GM21576 (cell line): ENCODE results near the gene TMEM220.
"Not testable (repeated sequence)": the region's sequence is repeated elsewhere in the genome, so short reads cannot be mapped to it uniquely, and the experiment has no call there.

Source experiments
- ATAC-seq: cut with Tn5 transposase; IDR thresholded peaks from one replicate; pipeline ENCODE4 v1.9.1; 2021; ENCODE audit warnings: mild to moderate bottlenecking, moderate library complexity; ENCODE audit not compliant: unreplicated experiment

Gene TMEM220

DNA sequence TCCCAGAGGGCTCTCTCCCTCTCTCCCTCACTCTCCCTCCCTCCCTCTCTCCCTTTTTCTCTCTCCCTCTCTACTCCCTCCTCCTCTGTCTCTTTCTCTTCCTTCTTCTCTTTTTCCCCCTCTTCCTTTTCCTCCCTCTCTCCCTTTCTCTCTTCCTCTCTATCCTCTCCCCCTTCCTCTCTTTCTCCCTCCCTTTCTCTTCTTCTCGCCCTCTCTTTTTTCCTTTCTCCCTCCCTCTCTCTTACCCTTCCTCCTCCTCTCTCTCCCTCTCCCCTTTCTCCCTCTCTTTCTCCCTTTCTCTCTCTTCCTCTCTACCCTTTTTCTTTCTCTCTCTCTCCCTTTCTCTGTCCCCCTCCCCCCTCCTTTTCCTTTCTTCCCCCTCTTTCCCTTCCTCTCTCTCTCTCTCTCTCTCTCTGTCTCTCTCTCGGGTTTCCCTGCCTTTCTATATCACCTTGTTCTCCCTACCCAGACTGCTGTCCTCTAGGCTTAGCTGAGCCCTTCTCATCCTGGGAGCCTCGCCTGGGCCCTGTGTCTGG is 25.8 kb upstream of the TMEM220 start:
- ATAC-seq: no peak

DNA sequence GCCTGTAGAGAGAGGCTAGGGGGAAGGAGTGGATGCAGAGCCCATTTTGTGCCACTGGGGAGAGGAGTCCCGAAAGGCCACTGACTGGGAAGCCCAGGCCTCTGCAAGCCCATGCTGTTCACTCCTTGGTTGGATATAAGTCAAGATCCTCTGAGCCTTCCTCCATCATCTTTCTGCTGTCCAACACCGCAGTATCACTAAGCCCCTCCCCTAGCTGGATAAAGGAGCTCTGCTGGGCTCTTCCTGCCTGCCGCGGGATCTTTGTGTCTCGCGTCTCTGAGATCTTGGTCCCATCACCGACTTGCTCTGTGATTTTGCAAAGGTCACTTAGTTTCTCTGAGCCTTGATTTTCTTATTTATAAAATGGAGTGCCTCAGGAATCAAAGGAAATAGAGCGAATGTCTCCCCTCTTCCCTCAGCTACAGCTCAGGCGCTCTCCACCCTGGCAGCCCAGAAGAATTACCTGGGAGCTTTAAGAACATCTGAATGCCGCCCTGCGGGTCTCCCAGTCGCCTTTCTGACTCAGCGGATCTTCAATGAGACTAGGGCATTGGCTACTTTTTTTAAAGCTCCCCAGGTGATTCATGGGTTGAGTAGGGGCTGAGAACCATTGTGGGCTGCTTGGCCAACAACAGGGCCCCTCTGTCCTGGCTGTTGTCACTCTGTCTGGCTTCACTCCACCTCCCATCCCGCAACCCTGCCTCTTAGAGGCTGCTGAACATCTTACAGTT is 25.2 kb upstream of the TMEM220 start:
- no peak for ATAC-seq

DNA sequence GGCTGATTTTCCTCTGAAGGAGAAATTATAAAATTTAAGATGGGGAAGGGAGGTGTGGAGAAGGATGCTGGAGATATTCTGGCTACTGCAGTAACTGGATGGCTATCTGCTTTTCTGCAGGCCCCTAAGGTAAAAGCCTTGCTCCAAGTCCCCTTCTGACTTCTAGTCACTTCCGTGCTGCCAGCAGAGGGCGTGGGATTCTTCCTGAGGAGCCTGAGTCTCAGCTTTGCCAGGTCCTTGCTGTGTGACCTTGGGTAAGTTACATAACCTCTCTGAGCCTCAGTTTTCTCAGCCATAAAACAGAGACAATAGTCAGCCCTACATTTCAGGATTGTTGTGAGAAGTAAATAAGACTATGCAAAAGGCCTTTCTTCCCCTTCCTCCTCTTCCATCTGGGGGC is 24.3 kb upstream of the TMEM220 start:
- no peak for ATAC-seq

DNA sequence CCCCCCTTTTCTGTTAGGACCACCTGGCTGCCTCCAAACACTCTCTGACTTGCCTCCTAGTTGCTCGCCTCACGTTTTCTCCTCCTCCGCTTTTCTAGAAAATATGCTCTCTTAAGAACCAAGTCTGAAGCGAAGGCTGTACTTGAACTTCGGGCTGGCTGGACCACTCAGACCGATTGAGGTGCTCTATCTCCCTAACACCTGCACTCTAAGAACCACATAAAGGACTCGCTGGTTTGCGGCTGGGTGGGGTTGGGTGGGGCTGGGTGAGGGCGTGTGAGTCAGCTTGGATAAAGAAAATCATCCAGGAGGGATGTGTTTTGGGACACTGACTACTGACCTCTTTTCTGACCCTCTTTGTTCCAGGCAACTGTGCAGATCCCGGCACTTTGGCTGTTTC is 22.9 kb upstream of the TMEM220 start:
- ATAC-seq: no peak

DNA sequence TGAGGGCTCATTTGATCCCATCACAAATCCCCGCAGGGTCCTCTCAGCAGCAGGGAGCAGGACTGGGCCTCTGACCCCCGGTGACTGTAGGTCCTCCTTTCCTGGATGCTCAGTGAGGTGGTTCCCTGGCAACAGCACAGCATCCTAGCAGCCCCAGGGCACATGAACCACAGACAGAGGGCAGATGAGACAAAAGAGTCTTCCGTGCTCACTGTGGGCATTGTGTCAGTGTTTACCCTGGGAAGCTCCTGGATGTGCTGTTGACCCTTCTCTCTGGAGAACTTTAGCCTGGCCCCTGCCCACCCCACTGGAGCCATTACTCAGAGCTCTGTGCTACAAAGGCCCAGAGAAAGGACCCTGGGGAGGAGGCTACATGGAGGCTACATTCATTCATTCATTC is 21.7 kb upstream of the TMEM220 start:
- no peak for ATAC-seq

DNA sequence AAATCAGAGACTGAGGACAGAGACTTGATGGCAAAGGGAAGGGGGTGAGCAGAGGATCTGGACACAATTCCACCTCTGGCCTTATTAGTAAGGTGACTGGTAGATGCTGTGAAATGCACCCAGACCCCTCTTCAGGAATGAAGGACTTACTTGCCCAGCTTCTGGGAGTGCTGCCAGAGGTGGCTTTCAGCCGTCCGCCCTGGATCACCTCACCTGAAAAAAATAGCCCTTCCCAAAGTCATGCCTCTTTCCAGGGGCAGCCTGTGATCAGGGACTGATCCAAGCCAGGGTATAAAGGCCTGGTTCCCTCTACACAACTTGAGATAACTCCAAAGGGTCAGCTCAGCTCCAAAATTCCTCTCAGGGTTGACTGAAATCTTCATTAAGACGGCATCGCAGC is 20.4 kb upstream of the TMEM220 start:
- ATAC-seq: no peak

DNA sequence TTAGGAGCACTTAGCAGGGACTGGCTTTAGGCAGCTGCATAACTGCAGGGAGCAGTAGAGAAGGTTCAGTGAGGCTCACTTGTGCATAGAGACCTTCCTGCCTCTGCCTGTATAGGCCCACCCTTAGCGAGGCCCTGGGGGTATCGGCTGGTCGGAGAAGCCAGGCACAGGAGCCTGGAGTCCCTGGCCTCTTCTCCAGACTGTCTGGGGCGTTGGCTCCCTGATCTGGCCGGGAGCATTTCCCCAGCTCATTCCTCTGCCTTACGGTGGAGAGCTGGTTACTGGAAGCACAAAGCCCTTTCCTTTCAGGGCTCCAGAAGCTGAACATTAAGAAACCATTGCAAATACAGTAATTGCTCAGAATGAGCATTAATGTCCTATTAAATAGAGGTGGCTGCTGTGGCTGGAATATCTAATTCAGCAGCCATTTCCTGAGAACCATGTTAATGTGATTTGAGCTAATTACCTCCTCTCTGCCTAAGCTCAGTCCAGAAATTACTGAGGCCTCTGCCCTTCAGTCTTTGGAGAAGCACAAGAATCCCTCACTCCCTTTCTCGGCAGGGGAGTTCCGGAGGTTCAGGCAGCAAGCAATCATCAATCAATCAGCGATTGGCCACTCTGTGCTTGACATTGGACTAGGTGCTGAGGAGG is 18.8 kb upstream of the TMEM220 start:
- no peak for ATAC-seq

DNA sequence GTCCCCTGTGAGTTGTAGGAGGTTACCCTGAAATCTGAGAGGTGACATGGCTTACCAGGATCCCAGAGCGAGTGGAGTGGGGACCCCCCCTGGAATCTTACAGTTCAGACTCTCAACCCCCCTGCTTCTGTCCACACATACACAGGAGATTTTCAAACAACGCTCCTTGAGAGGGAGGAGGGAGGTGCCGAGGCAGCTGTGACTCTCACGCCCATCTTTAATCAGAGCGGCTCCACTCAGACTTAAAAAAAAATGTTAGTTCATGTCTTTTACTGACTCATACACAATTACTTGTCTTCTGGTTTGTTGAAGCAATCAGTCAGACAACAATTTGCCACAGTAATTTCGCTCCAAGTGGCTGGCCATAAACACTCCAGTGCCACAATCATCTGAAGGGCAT is 15.4 kb upstream of the TMEM220 start:
- ATAC-seq: no peak

DNA sequence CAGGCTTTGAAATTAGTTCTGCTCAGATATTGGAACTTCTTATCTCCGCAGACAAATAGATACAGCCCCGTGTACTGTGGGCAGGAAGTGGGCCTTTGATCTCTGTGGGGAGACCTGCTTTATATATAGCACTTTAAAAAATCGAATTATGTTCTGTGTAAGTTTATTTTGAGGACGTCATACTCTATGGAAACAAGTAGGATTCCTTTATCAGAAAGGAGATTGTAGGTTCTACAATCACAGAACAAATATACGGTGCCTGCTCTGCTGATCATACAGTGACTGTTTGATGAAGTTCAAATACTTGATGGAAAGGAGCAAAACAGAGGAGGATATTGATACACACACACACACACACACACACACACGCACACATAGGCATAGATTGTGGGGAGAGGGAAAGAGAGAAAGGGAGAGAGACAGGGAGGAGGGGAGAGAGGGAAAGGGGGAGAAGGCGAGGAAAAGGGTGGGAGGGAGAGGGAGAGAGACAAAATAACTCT is 14.7 kb upstream of the TMEM220 start:
- ATAC-seq: no peak

DNA sequence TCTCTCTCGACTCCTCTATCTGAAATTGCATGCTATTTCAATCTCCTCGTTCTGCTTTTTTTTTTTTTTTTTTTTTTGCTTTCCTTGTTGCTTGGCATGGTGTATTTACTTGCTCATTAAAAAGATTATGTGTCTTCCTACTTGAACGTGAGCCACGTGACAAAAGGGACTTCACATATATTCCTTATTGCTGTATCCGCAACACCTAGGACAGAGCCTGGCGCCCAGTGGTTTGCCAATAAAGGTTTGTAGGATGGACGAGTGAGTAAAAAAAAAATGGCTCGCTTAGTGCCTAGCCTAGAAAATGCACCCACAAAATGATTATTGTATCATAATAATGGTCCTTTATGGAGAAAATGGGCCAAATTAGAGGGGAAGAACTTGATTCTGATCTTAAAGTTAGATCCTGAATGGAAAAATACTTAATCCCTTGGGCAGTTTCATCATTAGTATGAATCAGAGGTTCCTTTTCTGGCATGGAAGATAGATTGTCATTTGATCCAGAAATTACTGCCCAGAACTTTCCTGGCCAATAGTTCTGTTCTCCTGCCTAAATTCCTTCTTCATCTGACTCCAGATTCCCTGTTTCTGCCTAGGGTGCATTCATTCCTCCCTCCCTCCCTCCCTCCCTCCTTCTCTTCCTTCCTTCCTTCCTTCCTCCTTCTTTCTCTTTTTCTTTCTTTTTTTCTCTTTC is 13.6 kb upstream of the TMEM220 start:
- ATAC-seq: no peak

DNA sequence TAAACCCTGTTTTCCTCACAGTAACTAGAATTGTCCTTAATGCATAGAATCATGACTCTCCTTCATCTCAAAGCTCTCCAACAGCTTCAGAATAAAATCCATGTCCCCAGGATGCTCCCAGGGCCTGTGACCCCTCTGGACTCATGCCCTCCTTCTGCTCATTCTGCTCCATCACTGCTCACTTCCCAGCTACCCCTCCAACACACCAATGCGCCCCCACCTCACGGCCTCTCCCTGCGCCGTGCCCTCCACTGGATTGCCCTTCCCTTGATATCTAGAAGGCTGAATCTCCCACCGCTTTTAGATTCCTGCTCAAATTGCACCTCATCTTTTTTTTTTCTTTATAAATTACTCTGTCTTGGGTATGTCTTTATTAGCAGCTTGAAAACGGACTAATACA is 12.6 kb upstream of the TMEM220 start:
- no peak for ATAC-seq

DNA sequence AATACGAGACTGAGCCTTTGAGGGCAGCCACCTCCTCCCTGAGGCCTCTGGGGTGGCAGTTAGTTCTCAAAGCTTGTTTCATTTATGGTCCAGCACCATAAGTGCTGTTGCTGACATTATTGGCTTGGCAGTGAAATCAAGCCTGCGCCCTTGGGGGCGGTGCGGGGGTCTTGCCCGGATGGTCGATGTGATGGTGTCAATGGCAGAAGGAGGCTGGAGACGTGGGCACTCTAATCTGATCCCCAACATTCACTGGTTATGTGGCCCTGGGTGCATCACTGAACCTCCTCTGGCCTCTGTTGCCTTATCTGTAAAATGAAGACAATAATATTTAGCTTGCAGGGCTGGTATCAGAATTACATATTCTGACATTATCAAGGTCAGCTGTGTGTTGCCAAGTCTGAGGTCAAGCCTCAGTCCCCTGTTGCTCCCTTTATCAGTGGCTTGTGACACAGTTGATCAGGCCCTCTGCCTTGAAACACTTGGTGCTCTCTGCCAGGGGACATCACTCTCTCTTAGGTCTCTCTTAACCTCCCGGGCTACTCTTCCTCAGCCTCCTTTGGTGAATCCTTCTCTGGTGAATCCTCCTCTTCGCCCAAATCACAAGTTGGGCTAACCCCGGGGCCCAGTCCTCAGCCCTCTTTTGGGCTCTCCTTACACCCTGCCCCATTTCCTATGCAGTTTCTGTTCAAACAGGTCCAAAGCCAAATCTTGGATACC is 11.8 kb upstream of the TMEM220 start:
- no peak for ATAC-seq

DNA sequence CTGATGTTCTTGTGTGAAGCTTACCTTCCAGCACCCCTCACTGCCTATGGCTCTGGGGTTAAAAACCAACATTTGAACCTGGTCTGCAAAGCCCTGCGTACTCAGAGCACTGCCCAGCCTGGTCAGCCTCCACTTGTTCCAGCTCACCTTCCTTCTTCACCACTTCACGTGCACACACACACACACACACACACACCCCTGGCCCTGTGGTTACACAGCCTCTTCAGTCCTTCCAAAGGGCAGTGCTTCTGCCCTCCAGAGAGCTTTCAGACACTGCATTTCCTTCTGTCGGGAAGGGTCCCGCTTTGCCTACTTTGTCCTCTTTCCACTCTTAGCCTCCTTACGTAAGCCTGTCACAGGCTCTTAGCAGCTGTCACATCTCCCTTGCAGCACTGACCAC is 9.6 kb upstream of the TMEM220 start:
- no peak for ATAC-seq

DNA sequence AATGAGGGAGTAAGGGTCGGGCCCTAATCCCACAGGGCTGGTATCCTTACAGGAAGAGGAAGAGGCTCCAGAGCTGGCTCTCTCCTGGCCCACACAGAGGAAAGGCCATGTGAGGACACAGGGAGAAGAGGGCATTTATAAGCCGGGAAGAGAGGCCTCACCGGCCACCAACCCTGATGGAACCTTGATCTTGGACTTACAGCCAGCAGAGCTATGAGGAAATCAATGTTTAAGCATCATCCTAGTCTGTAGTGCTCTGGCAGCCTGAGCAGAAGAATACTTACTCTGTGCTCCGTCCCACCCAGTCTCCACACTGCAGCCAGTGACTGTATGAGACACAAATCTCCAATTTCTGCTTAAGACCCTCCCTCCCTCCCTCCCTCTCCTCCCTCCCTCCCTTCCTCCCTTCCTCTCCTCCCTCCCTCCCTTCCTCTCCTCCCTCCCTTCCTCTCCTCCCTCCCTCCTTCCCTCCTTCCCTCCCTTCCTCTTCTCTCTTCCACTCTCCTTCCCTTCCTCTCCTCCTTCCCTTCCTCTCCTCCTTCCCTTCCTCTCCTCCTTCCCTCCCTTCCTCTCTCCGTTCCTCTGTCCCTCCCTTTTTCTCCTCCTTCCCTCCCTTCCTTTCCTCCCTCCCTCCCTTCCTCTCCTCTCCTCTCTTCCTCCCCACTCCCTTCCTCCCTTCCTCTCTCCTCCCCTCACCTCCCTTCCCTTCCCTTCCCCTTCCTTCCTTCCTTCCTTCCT is 8.9 kb upstream of the TMEM220 start:
- ATAC-seq: no peak

DNA sequence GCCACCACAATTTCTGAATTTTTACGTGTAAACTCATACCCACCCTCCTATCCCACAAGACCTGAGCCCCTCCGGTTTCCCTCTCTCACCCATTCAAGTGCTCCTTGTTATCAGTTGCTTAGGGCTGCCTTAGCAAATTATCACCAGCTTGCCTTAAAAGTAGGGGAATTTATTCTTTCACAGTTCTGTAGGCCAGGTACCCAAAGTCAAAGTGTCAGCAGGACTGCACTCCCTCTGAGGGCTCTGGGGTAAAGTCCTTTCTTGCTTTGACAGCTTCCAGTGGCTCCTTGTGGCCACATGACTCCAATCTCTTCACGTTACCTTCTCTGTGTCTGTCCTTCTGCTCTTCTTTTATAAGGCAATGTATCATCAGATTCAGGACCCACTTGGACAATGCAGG is 7.9 kb upstream of the TMEM220 start:
- no peak for ATAC-seq

DNA sequence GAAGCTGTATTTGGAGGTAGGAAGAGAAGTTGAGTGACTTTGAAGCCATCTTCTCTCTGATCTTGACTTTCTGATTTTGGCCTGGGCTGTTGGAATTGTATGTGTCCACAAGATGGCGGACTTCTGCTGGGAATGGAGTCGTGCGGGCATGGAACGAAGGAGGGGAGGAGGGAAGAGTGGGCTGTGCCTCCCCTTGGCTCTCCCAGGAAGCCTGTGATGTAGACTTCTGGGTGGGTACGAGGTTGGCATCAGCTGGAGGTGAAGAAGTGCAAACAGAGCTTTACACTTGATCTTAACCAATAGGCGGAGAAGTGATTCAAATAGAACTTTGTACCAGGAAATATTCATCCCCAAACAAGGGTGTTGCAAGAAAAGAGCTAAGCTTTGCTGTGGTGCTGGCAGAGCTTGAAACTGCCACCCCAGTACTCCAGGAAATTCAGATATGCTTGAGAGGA is 7.4 kb upstream of the TMEM220 start:
- no peak for ATAC-seq

DNA sequence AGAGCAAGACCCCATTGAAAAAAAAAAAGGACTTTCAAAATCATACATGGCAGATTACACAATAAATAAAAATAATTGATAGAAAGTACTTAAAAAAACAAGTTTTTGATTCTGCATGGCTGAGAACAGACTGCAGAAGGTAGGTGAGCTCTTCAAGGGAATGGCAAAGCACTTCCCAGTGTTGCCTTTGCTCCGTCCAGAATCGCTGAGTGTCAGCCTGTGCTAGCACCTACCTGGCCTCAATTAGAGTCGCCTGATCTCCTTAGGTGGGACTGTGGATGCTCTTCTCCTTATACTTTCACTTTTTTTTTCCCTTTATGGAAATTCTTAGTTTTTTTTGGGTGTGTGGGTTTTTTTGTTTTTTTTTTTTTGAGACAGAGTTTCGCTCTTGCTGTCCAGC is 6.0 kb upstream of the TMEM220 start:
- ATAC-seq: no peak

DNA sequence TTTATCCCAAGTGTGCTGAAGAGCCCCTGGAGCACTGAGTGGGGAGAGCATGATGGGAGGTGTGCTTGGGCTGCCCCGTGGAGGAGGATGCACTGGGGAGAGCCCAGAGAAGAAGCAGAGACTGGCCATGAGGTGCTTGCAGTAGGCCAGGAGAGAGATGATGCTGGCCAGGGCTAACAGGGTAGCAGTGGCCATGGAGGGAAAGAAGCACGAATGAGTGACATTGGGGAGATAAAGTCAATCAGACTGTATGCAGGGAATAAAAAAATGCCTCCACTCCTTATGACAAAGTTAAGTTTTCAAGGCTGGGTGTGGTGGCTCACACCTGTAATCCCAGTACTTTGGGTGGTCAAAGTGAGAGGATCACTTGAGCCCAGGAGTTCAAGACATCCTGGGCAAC is 5.4 kb upstream of the TMEM220 start:
- ATAC-seq: no peak

DNA sequence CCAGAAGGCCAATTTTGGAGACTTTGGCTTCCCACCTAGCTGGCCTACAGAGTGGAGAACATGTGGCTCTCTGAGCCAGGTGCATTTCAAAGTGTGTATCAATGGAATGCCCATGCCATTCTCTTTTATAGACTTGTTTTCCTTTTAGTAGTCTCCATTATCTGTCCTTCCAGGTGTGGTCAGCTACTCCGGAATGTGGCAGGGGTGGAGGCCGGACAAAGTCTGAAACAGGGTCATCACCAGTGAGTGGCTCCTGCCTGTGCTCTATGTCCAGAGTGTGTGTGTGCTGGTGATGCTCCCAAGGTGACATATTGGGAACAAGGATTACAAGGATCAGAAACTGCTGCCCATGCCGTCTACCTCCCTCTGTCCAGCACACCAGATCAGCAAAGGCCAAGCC is 3.8 kb upstream of the TMEM220 start:
- ATAC-seq: no peak

DNA sequence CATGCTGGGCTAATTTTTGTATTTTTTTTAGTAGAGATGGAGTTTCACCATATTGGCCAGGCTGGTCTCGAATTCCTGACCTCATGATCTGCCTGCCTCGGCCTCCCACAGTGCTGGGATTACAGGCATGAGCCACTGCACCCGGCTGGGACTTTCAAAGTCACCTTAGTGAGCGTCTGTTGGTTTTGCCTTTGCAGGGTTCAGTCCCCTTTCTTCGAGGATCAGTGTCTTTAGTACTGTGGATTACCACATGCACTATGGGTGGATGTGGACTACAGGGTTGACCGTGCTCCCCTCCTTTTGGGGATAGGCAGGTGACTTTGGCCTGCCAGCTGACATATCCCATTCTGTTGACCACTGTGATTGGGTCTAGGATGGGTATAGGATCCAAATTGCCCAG is 2.3 kb upstream of the TMEM220 start:
- not testable (repeated sequence) for ATAC-seq
